Activated T-helper 1 cell treated with anti-CD3 and anti-CD28 coated beads, Interleukin-12 subunit alpha, Interleukin-12 subunit beta, Interleukin-2, Interleukin-4 antibody, amounts not matched to agents 30 ng/mL and 10 ng/mL and 1 ng/mL, durations not matched to agents 14 hours and 24 hours and 36 hours (primary cell): ENCODE data around the gene NFATC2. TPM values are rescaled to one million over a fixed set of nuclear protein-coding genes. Genes with fewer than 3 reads are reported as not detected.
A peak's percentile ranks its signal among the peaks of the same experiment; 100 is the strongest.

Source experiments
- DNase-seq: peaks from one replicate; pipeline ENCODE4 v3.0.0; 2021; ENCODE audit warnings: low spot score
- H3K27ac Mint-ChIP-seq: one replicate; pipeline ENCODE4 v1.8.0; 2021; ENCODE audit warnings: mild to moderate bottlenecking, mixed read lengths
- H3K27me3 Mint-ChIP-seq: one replicate; pipeline ENCODE4 v1.8.0; 2022; ENCODE audit warnings: mild to moderate bottlenecking, moderate library complexity, mixed read lengths; ENCODE audit not compliant: insufficient read depth
- H3K36me3 Mint-ChIP-seq: one replicate; pipeline ENCODE4 v1.8.0; 2021; ENCODE audit warnings: low read depth, mixed read lengths
- H3K4me1 Mint-ChIP-seq: one replicate; pipeline ENCODE4 v1.8.0; 2021; ENCODE audit warnings: low read depth, mixed read lengths
- H3K4me3 Mint-ChIP-seq: one replicate; pipeline ENCODE4 v1.8.0; 2021; ENCODE audit warnings: mild to moderate bottlenecking, moderate library complexity, mixed read lengths
- H3K9me3 Mint-ChIP-seq: one replicate; pipeline ENCODE4 v1.8.0; 2021; ENCODE audit warnings: mixed read lengths
- intact Hi-C: fragments of 100-400 bp; cut with micrococcal nuclease; formaldehyde crosslinking; loops from one replicate; pipeline ENCODE4 v1.15.1; 2024
- total RNA-seq: library from RNA; stranded (reverse); gene quantifications from 2 replicates; pipeline ENCODE4 v1.2.3, GENCODE V29; 2022

NFATC2 gene
- total RNA-seq, 1 donor from 2014 or later: 84.0 TPM

GRCh38 chr20:51514836-51515235, 27.7 kb downstream of the NFATC2 start:
- Mint-ChIP-seq H3K4me3 (no peak overlapping the region), H3K27ac (peak overlapping the region; percentile 36), H3K27me3 (no peaks in the 10 kb centered on the region), H3K4me1 (peaks cover 74% of the 10 kb centered on the region), H3K9me3 (no peaks in the 10 kb centered on the region), H3K36me3 (peaks cover 71% of the 10 kb centered on the region)
- intact Hi-C loops: no loop called here
- DNase-seq: no peak

GRCh38 chr20:51514249-51514648, 28.3 kb downstream of the NFATC2 start:
- H3K9me3 Mint-ChIP-seq: no peaks in the 10 kb centered on the region
- no peaks in the 10 kb centered on the region for H3K27me3 Mint-ChIP-seq
- H3K36me3 Mint-ChIP-seq: peaks cover 77% of the 10 kb centered on the region
- H3K27ac Mint-ChIP-seq: no peak overlapping the region
- peaks cover 79% of the 10 kb centered on the region for H3K4me1 Mint-ChIP-seq
- intact Hi-C loops: no loop called here
- no peak for DNase-seq
- H3K4me3 Mint-ChIP-seq: no peak overlapping the region

GRCh38 chr20:51513545-51513944, 29.0 kb downstream of the NFATC2 start:
- H3K4me3 Mint-ChIP-seq: peak overlapping the region; percentile 61

GRCh38 chr20:51512645-51513044, 29.9 kb downstream of the NFATC2 start:
- Mint-ChIP-seq H3K4me3 (peak overlapping the region; percentile 1), H3K27ac (peak overlapping the region; percentile 70), H3K36me3 (peaks cover 76% of the 10 kb centered on the region), H3K9me3 (no peaks in the 10 kb centered on the region), H3K27me3 (no peaks in the 10 kb centered on the region), H3K4me1 (peaks cover 70% of the 10 kb centered on the region)
- intact Hi-C loops: loop anchor here (1.0 kb wide), 4 partner anchors 12 to 32 kb away; no protein-coding TSS in a partner anchor
- DNase-seq: no peak

More at GRCh38 chr20:51513545-51513944, 29.0 kb downstream of the NFATC2 start:
- Mint-ChIP-seq H3K27me3 (no peaks in the 10 kb centered on the region), H3K36me3 (peaks cover 77% of the 10 kb centered on the region), H3K27ac (peak overlapping the region; percentile 84), H3K9me3 (no peaks in the 10 kb centered on the region), H3K4me1 (peaks cover 78% of the 10 kb centered on the region)
- intact Hi-C loops: no loop called here
- no peak for DNase-seq

GRCh38 chr20:51511861-51512619, 30.5 kb downstream of the NFATC2 start:
- intact Hi-C loops: loop anchor here (1.0 kb wide), 4 partner anchors 12 to 32 kb away; no protein-coding TSS in a partner anchor
- no peak for DNase-seq

GRCh38 chr20:51510936-51511605, 31.4 kb downstream of the NFATC2 start:
- peak overlapping the region; percentile 73 for H3K27ac Mint-ChIP-seq
- DNase-seq: no peak
- intact Hi-C loops: no loop called here
- H3K36me3 Mint-ChIP-seq: peaks cover 71% of the 10 kb centered on the region
- no peaks in the 10 kb centered on the region for H3K9me3 Mint-ChIP-seq
- peaks cover 59% of the 10 kb centered on the region for H3K4me1 Mint-ChIP-seq
- H3K4me3 Mint-ChIP-seq: no peak overlapping the region
- no peaks in the 10 kb centered on the region for H3K27me3 Mint-ChIP-seq

More at GRCh38 chr20:51511861-51512619, 30.5 kb downstream of the NFATC2 start:
- Mint-ChIP-seq H3K27me3 (no peaks in the 10 kb centered on the region), H3K4me1 (peaks cover 67% of the 10 kb centered on the region), H3K9me3 (no peaks in the 10 kb centered on the region), H3K27ac (peak overlapping the region; percentile 73), H3K4me3 (peak overlapping the region; percentile 35), H3K36me3 (peaks cover 75% of the 10 kb centered on the region)

GRCh38 chr20:51510169-51510568, 32.4 kb downstream of the NFATC2 start:
- no peak overlapping the region for H3K27ac Mint-ChIP-seq
- no peak for DNase-seq
- peaks cover 74% of the 10 kb centered on the region for H3K36me3 Mint-ChIP-seq
- no peaks in the 10 kb centered on the region for H3K9me3 Mint-ChIP-seq
- peaks cover 54% of the 10 kb centered on the region for H3K4me1 Mint-ChIP-seq
- H3K27me3 Mint-ChIP-seq: no peaks in the 10 kb centered on the region
- intact Hi-C loops: no loop called here
- H3K4me3 Mint-ChIP-seq: no peak overlapping the region

GRCh38 chr20:51509208-51509607, 33.3 kb downstream of the NFATC2 start:
- peaks cover 50% of the 10 kb centered on the region for H3K4me1 Mint-ChIP-seq
- H3K36me3 Mint-ChIP-seq: peaks cover 71% of the 10 kb centered on the region
- no peak for DNase-seq
- no peaks in the 10 kb centered on the region for H3K27me3 Mint-ChIP-seq
- H3K9me3 Mint-ChIP-seq: no peaks in the 10 kb centered on the region
- no peak overlapping the region for H3K4me3 Mint-ChIP-seq
- intact Hi-C loops: no loop called here
- H3K27ac Mint-ChIP-seq: peak overlapping the region; percentile 35

- Mint-ChIP-seq H3K4me1 (peaks cover 47% of the 10 kb centered on the region), H3K4me3 (no peak overlapping the region), H3K9me3 (no peaks in the 10 kb centered on the region), H3K27ac (peak overlapping the region; percentile 31), H3K27me3 (no peaks in the 10 kb centered on the region), H3K36me3 (peaks cover 68% of the 10 kb centered on the region)
- no peak for DNase-seq
- intact Hi-C loops: no loop called here
These were observed 33.7 kb downstream of the NFATC2 start for GRCh38 chr20:51508780-51509179.

- H3K27me3 Mint-ChIP-seq: no peaks in the 10 kb centered on the region
- intact Hi-C loops: no loop called here
- H3K4me3 Mint-ChIP-seq: no peak overlapping the region
- DNase-seq: no peak
- H3K36me3 Mint-ChIP-seq: peaks cover 62% of the 10 kb centered on the region
- no peak overlapping the region for H3K27ac Mint-ChIP-seq
- H3K4me1 Mint-ChIP-seq: peaks cover 44% of the 10 kb centered on the region
- H3K9me3 Mint-ChIP-seq: no peaks in the 10 kb centered on the region
These were observed 34.4 kb downstream of the NFATC2 start for GRCh38 chr20:51508158-51508557.

GRCh38 chr20:51507216-51508036, 35.1 kb downstream of the NFATC2 start:
- H3K4me1 Mint-ChIP-seq: peaks cover 44% of the 10 kb centered on the region
- no peaks in the 10 kb centered on the region for H3K27me3 Mint-ChIP-seq
- DNase-seq: no peak
- peaks cover 62% of the 10 kb centered on the region for H3K36me3 Mint-ChIP-seq
- H3K4me3 Mint-ChIP-seq: no peak overlapping the region
- no peaks in the 10 kb centered on the region for H3K9me3 Mint-ChIP-seq
- intact Hi-C loops: no loop called here
- peak overlapping the region; percentile 8 for H3K27ac Mint-ChIP-seq

GRCh38 chr20:51506527-51507215, 35.8 kb downstream of the NFATC2 start:
- intact Hi-C loops: no loop called here
- peaks cover 58% of the 10 kb centered on the region for H3K36me3 Mint-ChIP-seq

More at GRCh38 chr20:51506527-51507215, 35.8 kb downstream of the NFATC2 start:
- DNase-seq: no peak
- Mint-ChIP-seq H3K27ac (no peak overlapping the region), H3K27me3 (no peaks in the 10 kb centered on the region), H3K9me3 (no peaks in the 10 kb centered on the region), H3K4me1 (peaks cover 44% of the 10 kb centered on the region), H3K4me3 (no peak overlapping the region)
